ENCODE measurements around the gene EPAS1.

The EPAS1 gene

DNA sequence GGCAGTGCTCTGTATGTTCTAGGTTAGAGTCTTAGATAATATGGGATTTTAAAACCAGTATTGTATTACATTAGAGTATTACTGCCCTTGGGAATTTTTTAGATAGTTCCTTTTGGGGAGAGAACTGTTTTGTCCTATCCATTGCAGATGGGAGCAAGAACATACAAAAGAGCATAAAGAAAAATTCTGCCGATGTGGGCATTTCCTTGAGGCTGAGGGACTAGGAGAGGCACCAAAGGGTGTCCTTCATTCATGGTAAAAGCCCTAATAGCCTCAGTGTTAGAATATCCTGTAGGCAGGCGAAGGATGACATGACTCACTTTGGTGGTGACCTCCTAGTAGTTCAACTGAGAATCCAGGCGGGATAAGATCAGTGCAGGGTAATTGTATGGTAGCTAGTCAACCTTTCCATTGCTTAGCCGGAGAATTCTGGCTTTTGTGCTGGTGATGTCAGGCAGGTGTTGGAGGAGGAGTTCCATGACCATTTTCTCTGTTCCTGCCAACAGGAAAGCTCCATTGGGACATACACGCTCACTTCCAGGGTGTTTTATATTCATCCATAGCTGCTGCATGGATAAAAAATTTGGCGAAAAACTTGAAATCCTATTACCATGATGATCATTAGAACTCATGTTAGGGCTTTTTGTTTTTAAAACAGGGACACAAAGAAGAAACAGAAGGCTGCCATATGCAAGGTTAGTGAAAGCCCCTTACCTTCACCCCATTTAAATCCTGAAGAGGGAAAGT, 28.1 kb downstream of the EPAS1 start:
- DNase-seq: no peak

DNA sequence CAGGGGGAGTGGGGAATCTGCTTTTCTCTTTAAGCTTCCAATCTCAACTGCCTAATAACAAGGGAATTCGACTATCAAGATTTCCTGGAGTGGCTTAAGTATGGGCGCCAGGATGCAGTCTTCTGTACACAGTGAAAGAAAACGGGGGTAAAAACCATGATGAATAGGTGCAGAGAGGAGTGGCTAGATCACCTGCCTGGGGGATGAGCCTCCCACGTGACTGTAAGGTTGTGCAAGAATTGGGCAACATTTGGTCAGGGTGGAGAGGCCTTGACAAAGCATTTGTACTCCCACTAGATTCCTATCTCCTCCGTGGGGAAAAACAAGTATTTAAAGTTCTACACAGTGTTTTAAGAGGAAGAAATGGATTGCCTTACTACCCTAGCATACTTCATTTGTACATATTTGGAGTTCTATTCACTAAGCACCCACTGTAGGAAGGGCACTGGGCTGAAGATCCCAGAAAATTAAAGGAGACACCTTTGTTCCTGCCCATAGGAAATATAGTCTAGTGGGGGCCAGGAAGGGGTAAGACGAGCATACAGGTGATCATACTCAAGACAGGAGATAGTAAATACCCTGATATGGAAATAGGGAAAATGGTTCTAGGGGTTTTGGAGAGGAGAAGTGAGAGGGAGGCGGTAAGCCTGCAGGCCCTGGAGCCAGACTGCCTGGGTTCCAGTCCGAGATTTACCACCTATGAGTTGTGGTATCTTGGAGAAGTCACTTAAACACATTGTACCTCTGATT, 29.2 kb downstream of the EPAS1 start:
- DNase-seq: no peak

DNA sequence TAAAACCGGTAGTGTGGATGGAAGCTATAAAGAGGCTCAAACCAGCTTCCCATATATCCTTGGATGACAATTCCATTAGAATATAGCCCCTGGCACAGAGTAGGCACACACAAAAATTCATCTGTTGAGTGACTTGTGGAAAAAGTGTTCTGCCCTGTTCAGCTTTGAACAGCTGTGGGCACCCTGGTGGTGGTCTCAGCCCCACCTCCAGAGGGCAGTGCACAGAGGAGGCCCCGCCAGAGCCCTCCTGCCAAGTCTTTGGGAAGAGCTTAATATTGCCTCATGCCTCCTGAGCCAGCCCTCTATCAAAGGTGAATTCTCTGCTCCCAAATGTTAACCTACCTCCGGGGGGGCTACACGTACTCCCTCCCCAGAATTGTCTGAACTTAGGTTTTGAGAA, 30.4 kb downstream of the EPAS1 start:
- no peak for DNase-seq

DNA sequence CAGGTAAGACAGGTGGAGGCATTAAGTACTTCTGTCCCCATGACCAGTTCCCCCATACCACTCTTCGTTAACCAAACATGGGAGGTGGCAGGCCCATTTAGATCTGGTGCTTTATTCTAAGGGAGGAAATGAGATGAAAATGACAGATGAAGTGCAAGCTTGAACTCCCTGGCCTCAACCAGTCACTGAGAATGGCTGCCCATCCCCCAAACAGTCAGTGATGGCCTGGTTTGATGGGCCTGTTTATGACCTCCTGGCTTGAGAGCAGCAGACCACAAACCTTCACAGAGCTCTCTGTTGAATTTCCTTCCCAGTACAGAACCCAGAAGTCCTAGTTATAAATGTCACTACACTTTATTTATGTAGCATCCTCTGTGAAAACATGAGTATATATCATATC, 31.1 kb downstream of the EPAS1 start:
- DNase-seq: no peak

DNA sequence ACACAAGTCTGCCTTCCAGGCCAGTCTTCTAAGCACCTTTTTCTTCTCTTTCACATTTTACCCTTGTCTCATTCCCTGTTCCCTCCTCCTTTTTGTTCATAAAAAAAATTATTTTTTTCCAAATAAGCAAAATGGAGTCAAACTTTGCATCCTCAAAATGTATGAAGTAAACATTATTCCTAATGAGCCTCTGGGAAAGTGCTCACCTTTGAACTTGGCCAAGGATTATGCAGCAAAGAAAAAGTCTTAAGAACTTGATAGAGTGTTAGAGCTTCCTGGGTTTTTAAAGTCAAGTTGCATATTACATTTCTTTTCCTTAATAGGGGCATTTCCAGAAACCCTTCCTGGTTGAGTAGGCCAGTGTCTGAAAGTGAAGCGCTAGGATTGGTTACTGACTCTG, 31.6 kb downstream of the EPAS1 start:
- DNase-seq: no peak

DNA sequence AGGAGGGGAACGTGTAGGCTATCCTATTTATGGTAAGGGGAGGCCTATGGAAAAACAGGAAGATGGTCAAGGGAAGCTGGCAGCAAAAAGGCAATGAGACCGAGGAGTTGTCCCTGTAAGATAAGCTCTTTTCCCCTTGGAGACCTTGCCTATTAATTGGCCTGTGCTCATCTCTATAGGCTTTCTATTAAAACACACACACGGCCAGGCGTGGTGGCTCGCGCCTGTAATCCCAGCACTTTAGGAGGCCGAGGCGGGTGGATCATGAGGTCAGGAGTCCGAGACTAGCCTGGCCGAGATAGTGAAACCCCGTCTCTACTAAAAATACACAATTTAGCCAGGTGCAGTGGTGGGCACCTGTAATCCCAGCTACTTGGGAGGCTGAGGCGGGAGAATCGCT, 32.1 kb downstream of the EPAS1 start:
- DNase-seq: no peak

DNA sequence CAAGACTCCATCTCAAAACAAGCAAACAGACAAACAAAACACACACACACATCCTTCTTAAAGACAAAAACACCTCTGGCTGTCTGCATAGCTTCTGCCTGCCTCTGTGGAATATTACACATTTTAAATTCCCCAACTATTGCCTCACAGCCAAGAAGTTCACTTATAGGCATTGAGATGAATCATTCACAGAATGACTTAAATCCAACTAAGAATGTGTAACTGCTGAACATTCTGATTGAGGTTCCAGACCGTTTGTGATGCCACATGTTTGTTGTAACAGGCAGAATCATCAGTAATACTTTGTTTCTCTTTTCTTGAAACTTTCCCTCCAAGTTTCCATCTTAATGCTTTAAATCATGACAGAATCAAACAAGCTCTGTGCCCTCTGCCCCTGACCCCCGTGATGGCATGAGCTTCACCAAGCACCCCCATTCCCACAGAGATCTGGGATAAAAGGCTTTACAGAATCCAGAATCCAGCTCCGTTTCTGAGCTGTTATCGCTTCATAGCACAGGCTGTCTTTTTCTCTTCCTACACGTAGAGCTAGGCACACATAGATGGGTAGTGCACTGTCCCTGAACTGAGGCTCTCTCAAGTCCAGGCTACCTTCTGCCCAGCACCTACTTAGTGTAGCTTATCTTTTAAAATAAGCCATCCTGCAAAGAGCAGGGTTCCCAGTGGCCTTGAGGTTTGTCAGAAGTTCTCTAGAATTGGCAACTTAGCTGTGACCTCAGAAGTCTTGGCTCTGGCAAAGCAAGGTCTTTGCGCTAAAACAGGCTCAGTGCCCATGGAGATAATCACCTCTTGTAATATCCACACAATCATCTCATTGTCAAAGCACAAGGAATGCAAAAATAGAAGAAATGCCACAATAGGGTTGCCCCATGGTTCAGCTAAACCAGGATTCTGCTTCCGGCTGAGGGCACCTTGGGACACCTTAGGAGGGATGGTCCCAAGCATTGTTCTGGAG, 32.9 kb downstream of the EPAS1 start:
- peak; percentile 19 for DNase-seq

DNA sequence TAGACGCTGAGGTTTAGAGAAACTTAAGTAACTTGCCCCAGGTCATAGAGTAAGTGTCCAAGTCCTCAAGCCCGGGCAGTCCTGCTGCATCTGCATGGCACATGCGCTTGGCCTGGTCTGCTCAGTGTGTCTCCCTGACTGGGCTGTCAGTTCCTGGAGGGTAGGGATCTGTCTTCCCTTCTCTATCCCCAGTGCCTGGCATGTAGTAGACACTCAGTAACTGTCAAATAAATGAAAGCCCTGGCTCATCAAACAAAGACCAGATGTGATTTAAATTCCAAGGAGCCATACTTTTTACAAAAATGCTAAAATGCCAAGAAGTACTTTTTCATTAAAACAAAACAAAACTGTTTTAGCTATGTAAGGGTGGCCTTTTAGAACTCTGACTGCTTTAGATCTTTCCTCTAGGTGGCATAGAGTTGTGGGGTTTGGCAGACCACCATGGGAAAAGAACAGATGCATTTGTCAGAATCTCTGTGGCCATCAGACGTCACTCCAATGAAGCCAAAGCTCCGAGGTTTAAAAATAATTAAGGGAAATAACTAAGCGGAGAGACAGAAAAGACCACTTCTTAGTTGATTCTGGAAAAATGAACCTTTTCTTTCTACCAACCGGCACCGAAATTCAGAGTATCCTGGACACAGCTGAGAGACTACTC, 34.0 kb downstream of the EPAS1 start:
- peak; percentile 62 for DNase-seq

DNA sequence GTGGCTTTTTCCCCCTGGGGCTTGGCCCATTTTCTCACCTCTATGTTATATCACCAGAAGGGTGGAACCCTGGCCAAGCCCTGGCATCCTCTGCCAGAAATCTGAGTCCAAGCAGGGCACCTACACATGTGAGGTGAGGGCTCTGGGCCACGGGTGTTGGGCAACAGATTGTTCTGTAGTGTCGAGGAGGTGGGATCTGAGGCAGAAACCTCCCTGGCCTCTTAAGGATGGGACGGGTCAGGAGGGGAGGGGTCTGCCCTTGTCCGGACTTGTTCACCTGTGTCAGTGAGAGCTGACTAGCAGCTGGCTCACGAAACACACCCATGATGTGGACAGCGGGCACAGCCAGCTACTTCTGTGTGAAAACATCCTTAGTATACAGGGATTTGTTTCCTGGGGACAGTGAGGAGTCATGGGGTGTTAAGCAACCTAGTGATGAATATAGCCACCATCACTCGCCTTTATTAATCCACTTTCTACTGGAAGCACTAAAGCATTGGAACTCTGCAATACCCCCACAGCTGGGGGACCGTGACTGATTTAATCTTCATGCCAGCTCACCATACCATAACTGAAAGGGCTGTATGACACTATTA, 35.6 kb downstream of the EPAS1 start:
- DNase-seq: no peak

DNA sequence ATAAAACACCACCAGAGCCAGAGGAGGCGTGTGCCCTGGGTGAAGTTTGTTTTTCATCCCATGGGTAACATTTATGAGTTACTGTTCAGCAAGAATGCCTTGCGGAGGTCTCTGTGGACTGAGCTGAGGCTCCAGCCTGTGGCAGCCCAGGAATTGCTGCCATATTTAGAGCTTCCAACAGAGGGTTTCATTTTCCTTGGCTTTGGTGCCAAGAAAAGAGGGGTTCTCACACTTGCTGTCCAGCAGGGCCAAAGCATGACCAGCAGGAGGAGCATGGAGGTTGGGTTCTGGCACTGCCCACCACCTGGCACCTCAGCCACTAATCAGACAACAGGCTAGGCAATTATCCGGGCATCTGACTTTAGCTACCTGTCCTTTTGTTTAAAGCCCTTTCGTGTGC, 36.7 kb downstream of the EPAS1 start:
- DNase-seq: no peak

DNA sequence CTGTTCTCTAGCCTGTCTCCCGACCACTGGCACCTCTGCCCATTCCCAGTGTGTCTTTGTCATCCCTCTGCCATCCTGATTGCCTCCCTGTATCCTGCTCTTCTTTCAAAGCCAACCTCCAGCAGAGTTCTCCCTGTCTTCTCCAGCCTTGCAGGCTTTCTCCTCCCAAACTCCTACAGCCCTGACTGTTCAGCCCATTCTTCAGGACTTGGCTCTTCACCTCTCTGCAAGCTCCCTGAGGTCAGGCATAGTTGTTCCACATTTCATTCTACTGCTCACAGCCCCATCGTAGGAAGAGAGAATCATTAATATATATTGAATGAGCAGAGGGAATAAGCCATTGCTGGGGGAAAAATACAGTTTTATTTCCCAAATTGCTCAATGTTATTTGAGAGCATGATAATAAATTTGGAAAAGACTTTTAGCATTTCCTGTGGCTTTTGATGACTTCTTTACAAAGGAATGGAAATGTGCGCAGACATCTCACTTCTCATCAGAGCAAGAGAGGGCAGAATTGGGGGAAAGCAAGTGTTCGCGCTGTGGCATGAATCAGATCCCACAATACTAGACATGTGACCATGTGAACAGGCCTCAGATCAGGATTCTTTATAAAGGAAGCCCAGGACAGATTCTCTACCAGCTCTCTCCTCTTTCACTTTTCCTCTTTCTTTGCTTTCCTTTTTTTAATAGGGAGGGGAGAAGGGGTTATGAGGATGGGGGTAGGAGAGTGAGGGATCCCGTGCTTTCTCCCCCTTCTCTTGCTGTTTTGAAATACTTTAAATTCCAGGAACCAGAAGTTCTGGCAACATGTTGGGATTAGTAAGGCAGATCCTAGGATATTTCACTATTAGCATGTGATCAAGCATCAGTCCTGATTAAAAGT, 37.4 kb downstream of the EPAS1 start:
- peak; percentile 59 for DNase-seq

DNA sequence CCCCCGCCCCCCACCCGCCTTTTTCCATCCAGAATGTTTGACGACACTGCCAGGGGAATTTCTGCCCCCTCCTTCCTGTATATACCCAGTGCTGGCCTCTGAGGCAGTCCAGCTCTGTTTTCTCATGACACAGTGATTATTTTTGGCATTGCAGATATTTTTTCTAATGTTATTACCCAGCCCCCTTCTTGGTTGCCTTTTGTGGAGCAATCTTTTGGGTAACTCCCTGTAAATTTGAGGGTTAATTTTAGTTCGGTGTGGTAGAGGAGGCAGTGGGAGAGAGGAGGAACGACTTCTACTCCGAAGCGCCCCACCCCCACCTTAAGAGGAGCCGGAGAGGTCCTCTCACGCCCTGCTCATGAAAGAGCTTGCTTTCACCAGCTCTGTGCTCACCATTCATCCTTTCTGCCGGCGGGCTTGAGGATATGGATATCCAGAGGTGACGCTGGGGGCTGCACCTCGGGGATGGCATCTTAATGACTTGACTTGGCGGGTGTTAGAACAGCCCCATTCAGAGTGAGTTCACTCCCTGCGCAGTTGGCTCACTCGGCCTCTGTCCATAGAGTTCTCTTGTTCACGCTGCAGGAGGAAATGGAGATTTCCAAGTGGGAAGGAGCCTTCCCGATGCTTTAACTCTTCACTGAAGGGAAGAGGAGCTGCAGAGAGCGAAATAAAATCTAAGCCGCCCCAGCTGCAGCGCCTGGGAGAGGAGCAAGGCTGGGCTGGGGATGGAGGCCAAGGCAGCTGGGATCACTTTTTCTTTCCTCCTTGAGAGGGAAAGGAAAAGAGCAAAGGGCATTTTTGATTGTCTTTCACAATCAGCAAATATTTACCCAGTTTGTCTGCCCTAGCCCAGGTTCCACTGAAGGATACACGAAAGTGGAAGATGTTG, 38.4 kb downstream of the EPAS1 start:
- DNase-seq: peak; percentile 81

DNA sequence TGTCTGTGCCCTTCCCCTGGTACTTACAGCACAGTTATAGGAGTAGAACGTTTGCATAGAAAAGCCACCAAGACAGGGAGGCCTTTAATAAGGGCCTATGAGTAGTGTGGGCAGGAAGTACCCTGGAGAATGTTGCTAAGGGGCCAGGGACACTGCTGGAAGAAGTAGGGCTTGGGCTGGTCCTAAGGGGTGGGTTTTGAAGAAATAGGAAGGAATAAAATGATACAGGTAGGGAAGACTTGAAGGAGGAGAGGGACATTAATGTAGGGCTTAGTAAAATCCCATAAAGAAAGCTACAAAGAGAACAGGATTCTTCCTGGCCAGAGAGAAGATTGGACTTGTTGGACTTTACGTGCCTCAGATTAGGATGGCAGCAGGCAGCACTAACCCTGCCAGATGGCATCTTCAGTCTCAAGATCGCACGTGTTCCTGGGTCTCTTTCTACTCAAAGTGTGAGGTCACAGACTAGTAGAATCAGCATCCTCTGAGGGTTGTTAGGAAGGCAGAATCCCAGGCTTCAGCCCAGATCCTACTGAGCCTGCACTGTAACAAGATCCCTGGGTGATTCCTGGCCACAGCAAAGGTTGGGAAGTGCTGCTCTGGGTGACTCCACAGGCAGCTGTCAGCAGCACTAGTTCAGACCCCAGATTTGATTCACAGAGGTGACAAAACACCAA, 39.2 kb downstream of the EPAS1 start:
- peak; percentile 22 for DNase-seq

DNA sequence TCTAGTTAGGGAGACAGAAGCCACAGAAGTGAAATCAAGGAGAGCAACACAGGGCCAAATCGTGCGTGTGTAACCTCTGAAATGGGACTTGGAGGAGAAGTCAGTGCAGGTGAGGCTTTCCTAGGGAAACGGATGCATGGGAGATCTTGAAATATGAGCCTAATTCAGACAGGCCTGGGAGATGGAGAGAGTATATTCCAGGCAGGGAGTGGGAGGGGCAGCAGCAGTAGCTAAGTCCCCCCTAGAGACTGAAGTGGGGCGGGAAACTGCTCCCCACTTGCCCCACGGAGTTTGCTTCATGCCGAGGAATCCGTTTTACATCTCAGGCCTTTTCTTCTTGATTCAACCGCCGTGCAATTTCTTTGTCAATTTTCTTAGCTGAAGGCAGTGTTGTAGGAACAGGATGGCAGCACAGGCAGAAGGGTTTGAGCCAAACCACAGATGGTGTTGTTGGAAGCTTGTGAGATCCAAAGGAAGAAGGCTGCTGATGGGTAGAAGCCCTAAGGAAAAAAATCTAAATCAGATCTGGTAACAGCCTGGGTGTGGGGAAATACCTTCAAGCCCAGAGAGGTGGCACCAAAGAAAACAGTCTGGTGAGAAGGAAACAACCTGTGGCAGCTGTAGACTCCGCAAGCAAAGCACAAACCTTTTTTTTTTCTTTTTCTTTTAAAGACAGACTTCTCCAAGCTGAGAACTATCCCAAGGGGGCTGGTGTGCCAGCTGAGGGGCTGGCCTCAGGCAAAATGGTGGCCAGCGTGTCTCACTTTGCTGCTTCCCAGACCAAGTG, 40.2 kb downstream of the EPAS1 start:
- no peak for DNase-seq

DNA sequence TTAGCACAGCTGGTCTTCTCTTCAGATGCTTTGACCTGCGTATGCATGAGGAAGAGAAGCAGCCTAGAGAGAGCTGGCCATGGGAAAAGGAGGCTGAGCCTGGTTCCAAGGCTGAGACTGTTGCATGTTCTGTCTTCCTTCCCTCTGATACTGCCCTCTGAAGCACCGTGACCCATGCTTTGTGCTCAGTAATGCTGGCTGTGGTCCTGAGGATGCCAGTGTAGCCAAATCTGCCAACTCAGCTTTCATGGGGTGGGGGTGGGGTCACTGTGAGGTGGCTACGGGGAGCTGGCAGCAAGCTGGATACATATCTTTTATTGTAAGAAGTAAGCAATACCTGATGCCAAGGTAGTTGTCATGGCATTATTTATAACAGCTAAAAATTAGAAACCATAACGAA, 41.5 kb downstream of the EPAS1 start:
- no peak for DNase-seq

DNA sequence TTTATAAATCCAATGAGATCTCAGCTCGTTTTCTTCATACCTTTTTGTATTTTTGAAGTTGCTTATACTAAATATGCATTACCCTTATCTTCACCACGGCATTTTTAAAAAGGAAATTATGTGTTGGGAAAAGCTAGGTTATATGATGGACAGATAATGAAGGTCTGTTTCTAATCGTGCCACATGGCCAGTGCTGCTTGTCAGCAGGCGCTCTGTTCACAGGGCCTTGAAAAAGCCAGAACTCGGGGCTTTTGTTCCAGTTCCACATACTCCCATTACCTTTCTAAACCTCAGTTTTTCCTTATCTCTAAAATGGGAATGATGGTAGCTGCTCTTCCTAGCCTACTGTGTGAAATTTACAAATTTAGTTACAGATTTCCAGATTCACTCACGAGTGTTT, 42.0 kb downstream of the EPAS1 start:
- no peak for DNase-seq

DNA sequence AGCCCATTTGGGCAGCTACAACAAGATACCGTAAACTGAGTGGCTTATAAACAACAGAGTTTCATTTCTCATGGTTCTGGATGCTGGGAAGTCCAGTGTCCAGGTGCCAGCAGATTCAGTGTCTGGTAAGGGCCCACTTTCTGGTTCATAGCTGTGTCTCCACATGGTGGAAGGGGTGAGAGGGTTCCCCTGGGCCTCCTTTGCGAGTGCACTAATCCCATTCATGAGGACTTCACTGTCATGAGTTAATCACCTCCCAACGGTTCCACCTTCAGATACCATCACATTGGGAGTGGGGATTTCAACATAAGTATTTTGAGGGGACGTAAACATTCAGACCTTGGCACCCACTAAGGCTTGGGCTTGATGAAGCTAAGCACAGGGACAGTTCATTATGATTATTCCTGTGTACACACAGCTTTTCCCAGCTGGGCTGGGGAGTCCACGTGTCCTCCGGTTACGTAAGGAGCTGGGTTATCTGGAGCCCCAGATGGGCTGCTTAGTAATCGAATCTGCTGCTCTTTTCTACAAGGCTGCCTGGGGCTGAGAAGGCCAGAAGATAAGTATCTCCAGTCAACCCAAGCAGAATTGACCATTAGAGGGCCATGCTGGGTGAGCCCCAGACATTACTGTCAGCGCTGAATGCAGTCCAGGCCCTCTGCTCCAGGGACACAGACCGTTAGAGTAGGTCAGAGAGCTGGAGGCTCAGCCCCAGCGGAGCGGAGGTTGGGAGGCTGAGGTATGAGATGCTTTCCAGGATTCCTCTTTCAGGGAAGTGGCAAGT, 42.7 kb downstream of the EPAS1 start:
- DNase-seq: peak; percentile 44
